H9 (cell line): ENCODE data around the gene TSKU. TPM values are rescaled to one million over a fixed set of nuclear protein-coding genes. Genes with fewer than 3 reads are reported as not detected.
A peak's percentile ranks its signal among the peaks of the same experiment; 100 is the strongest.

Experiments used
- DNase-seq: peaks from one replicate; pipeline ENCODE4 v3.0.0-alpha.2; 2017
- H2AFZ ChIP-seq: one replicate; pipeline ENCODE4 v1.6.1; 2013; ENCODE audit warnings: mild to moderate bottlenecking, low read length, control low read depth, moderate library complexity
- H2AK5ac ChIP-seq: 2 replicates; pipeline ENCODE4 v1.6.1; 2013; ENCODE audit warnings: low read length, control low read depth, mixed read lengths; ENCODE audit not compliant: insufficient read length
- H2BK120ac ChIP-seq: one replicate; pipeline ENCODE4 v1.6.1; 2013; ENCODE audit warnings: low read depth, mild to moderate bottlenecking, low read length, control low read depth, inconsistent platforms; ENCODE audit not compliant: poor library complexity, severe bottlenecking
- H2BK12ac ChIP-seq: 2 replicates; pipeline ENCODE4 v1.6.1; 2013; ENCODE audit warnings: low read length, control low read depth, mixed read lengths, low read depth; ENCODE audit not compliant: insufficient read length
- H2BK15ac ChIP-seq: 2 replicates; pipeline ENCODE4 v1.6.1; 2013; ENCODE audit warnings: low read depth, low read length, control low read depth
- H2BK20ac ChIP-seq: one replicate; pipeline ENCODE4 v1.6.1; 2013; ENCODE audit warnings: low read depth, mild to moderate bottlenecking, low read length, control low read depth, inconsistent platforms; ENCODE audit not compliant: poor library complexity, severe bottlenecking
- H2BK5ac ChIP-seq: 2 replicates; pipeline ENCODE4 v1.6.1; 2013; ENCODE audit warnings: low read length, control low read depth, mixed read lengths; ENCODE audit not compliant: insufficient read length
- H3K14ac ChIP-seq: 2 replicates; pipeline ENCODE4 v1.6.1; 2013; ENCODE audit warnings: low read length, control low read depth; ENCODE audit not compliant: insufficient read depth
- H3K18ac ChIP-seq: 2 replicates; pipeline ENCODE4 v1.6.1; 2013; ENCODE audit warnings: low read depth, mild to moderate bottlenecking, mixed read lengths, low read length, control low read depth; ENCODE audit not compliant: insufficient read length
- H3K23ac ChIP-seq: 2 replicates; pipeline ENCODE4 v1.6.1; 2013; ENCODE audit warnings: low read length, control low read depth, mixed read lengths, low read depth; ENCODE audit not compliant: insufficient read length
- H3K23me2 ChIP-seq: 2 replicates; pipeline ENCODE4 v1.6.1; 2013; ENCODE audit warnings: low read depth, mild to moderate bottlenecking, mixed read lengths, low read length, control low read depth; ENCODE audit not compliant: insufficient read length, poor library complexity, severe bottlenecking
- H3K27ac ChIP-seq: 2 replicates; pipeline ENCODE4 v1.5.1; 2013; ENCODE audit warnings: low read length, control low read depth, mixed read lengths, low read depth; ENCODE audit not compliant: insufficient read length
- H3K27me3 ChIP-seq: 2 replicates; pipeline ENCODE4 v1.6.1; 2013; ENCODE audit warnings: low read length, control low read depth, inconsistent platforms; ENCODE audit not compliant: insufficient read depth
- H3K4ac ChIP-seq: 2 replicates; pipeline ENCODE4 v1.6.1; 2013; ENCODE audit warnings: low read depth, mild to moderate bottlenecking, control low read depth, inconsistent platforms, low read length, moderate library complexity
- H3K4me1 ChIP-seq: 2 replicates; pipeline ENCODE4 v1.6.1; 2013; ENCODE audit warnings: low read length, control low read depth, inconsistent platforms; ENCODE audit not compliant: insufficient read depth
- H3K4me2 ChIP-seq: 2 replicates; pipeline ENCODE4 v1.6.1; 2013; ENCODE audit warnings: low read length, control low read depth, mixed read lengths; ENCODE audit not compliant: insufficient read length, insufficient read depth
- H3K56ac ChIP-seq: 2 replicates; pipeline ENCODE4 v1.6.1; 2013; ENCODE audit warnings: low read depth, mild to moderate bottlenecking, mixed read lengths, low read length, control low read depth; ENCODE audit not compliant: insufficient read length
- H3K79me1 ChIP-seq: 2 replicates; pipeline ENCODE4 v1.6.1; 2013; ENCODE audit warnings: low read depth, mild to moderate bottlenecking, moderate library complexity, low read length, control low read depth, inconsistent platforms; ENCODE audit not compliant: insufficient read depth, poor library complexity, severe bottlenecking
- H3K79me2 ChIP-seq: 2 replicates; pipeline ENCODE4 v1.6.1; 2013; ENCODE audit warnings: low read length, control low read depth, inconsistent platforms; ENCODE audit not compliant: insufficient read depth
- H3K9ac ChIP-seq: 2 replicates; pipeline ENCODE4 v1.6.1; 2013; ENCODE audit warnings: low read length, control low read depth, mixed read lengths; ENCODE audit not compliant: insufficient read length; ENCODE audit errors: extremely low read depth
- H3K9me3 ChIP-seq: one replicate; pipeline ENCODE4 v1.6.1; 2013; ENCODE audit warnings: low read depth, low read length, inconsistent platforms; ENCODE audit not compliant: control insufficient read depth
- H3T11ph ChIP-seq: one replicate; pipeline ENCODE4 v1.6.1; 2013; ENCODE audit warnings: mild to moderate bottlenecking, low read length, control low read depth, inconsistent platforms
- H4K20me1 ChIP-seq: one replicate; pipeline ENCODE4 v1.6.1; 2013; ENCODE audit not compliant: control insufficient read depth, insufficient read length, insufficient read depth
- H4K5ac ChIP-seq: 2 replicates; pipeline ENCODE4 v1.6.1; 2013; ENCODE audit warnings: low read depth, mild to moderate bottlenecking, mixed read lengths, low read length, control low read depth; ENCODE audit not compliant: insufficient read length
- H4K8ac ChIP-seq: replicated peaks from 2 replicates; pipeline ENCODE4 v1.6.1; 2013; ENCODE audit warnings: low read length, control low read depth, mixed read lengths, low read depth; ENCODE audit not compliant: insufficient read length
- H4K91ac ChIP-seq: 2 replicates; pipeline ENCODE4 v1.6.1; 2013; ENCODE audit warnings: low read depth, mild to moderate bottlenecking, moderate library complexity, mixed read lengths, low read length, control low read depth; ENCODE audit not compliant: insufficient read length
- H3K27ac Mint-ChIP-seq, 3 experiments: 2 replicates in 2 of 3; 3 replicates in 1 of 3; pipeline ENCODE4 v1.8.0; 2020 to 2021; ENCODE audit warnings: mixed read lengths in 3 of 3, mild to moderate bottlenecking in 1 of 3, moderate library complexity in 1 of 3
- H3K27me3 Mint-ChIP-seq: 2 replicates; pipeline ENCODE4 v1.8.0; 2021; ENCODE audit warnings: low read depth, mild to moderate bottlenecking, moderate library complexity, mixed read lengths
- H3K36me3 Mint-ChIP-seq, 3 experiments: 2 replicates in 2 of 3; 3 replicates in 1 of 3; pipeline ENCODE4 v1.8.0; 2020 to 2021; ENCODE audit warnings: low read depth in 3 of 3, mixed read lengths in 3 of 3; ENCODE audit not compliant: insufficient read depth in 1 of 3
- H3K4me1 Mint-ChIP-seq, 2 experiments: 2 replicates each; pipeline ENCODE4 v1.8.0; 2020; ENCODE audit warnings: mixed read lengths in 2 of 2
- H3K4me3 Mint-ChIP-seq, 2 experiments: 2 replicates in 1 of 2; 3 replicates in 1 of 2; pipeline ENCODE4 v1.8.0; 2020 to 2021; ENCODE audit warnings: mild to moderate bottlenecking in 2 of 2, mixed read lengths in 2 of 2, moderate library complexity in 1 of 2
- H3K9me3 Mint-ChIP-seq, 2 experiments: 2 replicates in 1 of 2; 3 replicates in 1 of 2; pipeline ENCODE4 v1.8.0; 2020; ENCODE audit warnings: mild to moderate bottlenecking in 2 of 2, mixed read lengths in 2 of 2, moderate library complexity in 1 of 2
- whole genome bisulfite sequencing: extraction: QIAGEN DNeasy Blood & Tissue Kit; methylation state at CpG from one replicate; pipeline ENCODE4 v1.1.7; 2013; ENCODE audit warnings: missing lambda C conversion rate, low lambda C conversion rate, mixed read lengths; ENCODE audit not compliant: insufficient read length; ENCODE audit errors: extremely low coverage; 5-methylcytosine and 5-hydroxymethylcytosine counted together
- total RNA-seq: library from RNA; stranded (reverse); gene quantifications from 2 replicates; pipeline ENCODE4 v1.2.1, GENCODE V29; 2021
- TF ChIP-seq, protein P1 (sequence below): fragments of 200-600 bp; sonication (generic); conservative IDR thresholded peaks from 3 replicates; pipeline ENCODE4 v1.8.0; 2021; ENCODE audit warnings: antibody characterized with exemption, mild to moderate bottlenecking

Gene TSKU
- total RNA-seq, 1 experiment from 2014 or later, result 25.4 TPM

DNA sequence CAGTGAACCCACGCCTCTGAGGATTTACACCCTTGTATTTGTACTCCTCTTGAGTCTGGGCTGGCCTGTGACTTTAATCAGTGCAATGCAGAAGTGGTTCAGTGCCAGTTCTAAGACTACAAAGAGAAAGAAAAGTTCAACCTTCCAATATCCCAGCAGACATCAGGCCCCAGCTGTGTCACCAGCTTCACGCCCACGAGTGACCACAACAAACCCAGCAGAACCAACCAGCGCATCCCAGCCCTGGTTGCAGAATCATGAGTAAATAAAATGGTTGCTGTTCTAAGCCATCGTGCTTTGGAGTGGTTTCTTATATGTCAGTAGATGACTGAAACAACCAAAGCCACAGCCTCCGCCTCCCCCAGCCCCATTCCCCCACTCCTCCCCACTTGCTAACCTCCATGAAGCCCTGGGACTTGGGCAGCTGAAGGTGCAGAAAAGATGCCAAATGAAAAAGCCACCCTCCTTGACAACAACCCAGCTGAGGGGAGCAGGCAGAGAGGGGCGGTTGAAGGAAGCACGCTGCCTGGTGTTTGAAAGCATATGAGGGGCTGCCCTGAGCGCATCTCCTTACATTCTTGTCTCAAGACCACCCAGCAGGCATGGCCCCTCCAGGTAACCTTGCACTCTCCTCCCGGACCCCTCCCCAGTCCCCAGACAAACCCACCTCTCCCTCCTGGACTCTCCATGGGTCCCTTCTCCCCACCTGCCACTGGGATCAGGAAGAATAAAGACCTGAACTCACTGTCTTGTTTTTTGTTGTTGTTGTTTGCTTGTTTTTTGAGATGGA, 20.9 kb downstream of the TSKU start:
- whole genome bisulfite sequencing, result no CpG with 5 or more reads among the region's 10 CpGs
- H3K79me2 ChIP-seq, result no peaks in the 10 kb centered on the region

More for the DNA sequence above, 20.9 kb downstream of the TSKU start:
- no peak overlapping the region for H3K4ac ChIP-seq
- H3K56ac ChIP-seq, result no peak overlapping the region
- H2AK5ac ChIP-seq, result no peak overlapping the region
- no peaks in the 10 kb centered on the region for H3K9me3 ChIP-seq
- no peaks in the 10 kb centered on the region; the same call in 1 of the 2 replicates for H3K4me1 ChIP-seq
- no peak overlapping the region for H3K14ac ChIP-seq
- H3K27ac ChIP-seq, result no peak overlapping the region
- no peaks in the 10 kb centered on the region for H3K27me3 ChIP-seq
- no peak overlapping the region for H2AFZ ChIP-seq
- H3K23me2 ChIP-seq, result no peaks in the 10 kb centered on the region
- H3K36me3 Mint-ChIP-seq, result peaks cover 0 to 3% (median 0%) of the 10 kb centered on the region in 3 experiments; a peak in 2 of 7 replicates
- peaks cover 3% of the 10 kb centered on the region for H3K27me3 Mint-ChIP-seq
- H3K4me1 Mint-ChIP-seq, result peaks cover 42 to 63% of the 10 kb centered on the region in 2 experiments
- H2BK20ac ChIP-seq, result no peak overlapping the region
- H3K9ac ChIP-seq, result no peak overlapping the region
- no peak overlapping the region for H4K8ac ChIP-seq
- DNase-seq, result no peak
- H2BK5ac ChIP-seq, result no peak overlapping the region
- H3K9me3 Mint-ChIP-seq, result no peaks in the 10 kb centered on the region
- H2BK12ac ChIP-seq, result no peak overlapping the region
- H2BK120ac ChIP-seq, result no peak overlapping the region
- H3K27ac Mint-ChIP-seq, result 0 out of 7 replicates have a peak overlapping the region, but pooled peaks of 1 of the 3 experiments have one; percentile 54
- no peak overlapping the region for H4K5ac ChIP-seq
- no peak overlapping the region for H3T11ph ChIP-seq
- peak overlapping the region in 1 of 2 experiments; percentile 31; a peak in 1 of 5 replicates for H3K4me3 Mint-ChIP-seq
- H3K23ac ChIP-seq, result no peak overlapping the region
- no peak overlapping the region for H3K18ac ChIP-seq
- TF ChIP-seq, protein P1, sequence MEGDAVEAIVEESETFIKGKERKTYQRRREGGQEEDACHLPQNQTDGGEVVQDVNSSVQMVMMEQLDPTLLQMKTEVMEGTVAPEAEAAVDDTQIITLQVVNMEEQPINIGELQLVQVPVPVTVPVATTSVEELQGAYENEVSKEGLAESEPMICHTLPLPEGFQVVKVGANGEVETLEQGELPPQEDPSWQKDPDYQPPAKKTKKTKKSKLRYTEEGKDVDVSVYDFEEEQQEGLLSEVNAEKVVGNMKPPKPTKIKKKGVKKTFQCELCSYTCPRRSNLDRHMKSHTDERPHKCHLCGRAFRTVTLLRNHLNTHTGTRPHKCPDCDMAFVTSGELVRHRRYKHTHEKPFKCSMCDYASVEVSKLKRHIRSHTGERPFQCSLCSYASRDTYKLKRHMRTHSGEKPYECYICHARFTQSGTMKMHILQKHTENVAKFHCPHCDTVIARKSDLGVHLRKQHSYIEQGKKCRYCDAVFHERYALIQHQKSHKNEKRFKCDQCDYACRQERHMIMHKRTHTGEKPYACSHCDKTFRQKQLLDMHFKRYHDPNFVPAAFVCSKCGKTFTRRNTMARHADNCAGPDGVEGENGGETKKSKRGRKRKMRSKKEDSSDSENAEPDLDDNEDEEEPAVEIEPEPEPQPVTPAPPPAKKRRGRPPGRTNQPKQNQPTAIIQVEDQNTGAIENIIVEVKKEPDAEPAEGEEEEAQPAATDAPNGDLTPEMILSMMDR, result no peak
- no peaks in the 10 kb centered on the region for H4K20me1 ChIP-seq
- no peaks in the 10 kb centered on the region for H3K79me1 ChIP-seq
- H3K4me2 ChIP-seq, result no peak overlapping the region
- H4K91ac ChIP-seq, result no peak overlapping the region
- no peak overlapping the region for H2BK15ac ChIP-seq
